NT2/D1 (cell line): Measurements from ENCODE around the gene AUP1.

Experiments used
- DNase-seq: peaks from one replicate; pipeline ENCODE4 v3.0.0-alpha.2; 2011; ENCODE audit warnings: low read depth, low spot score
- H3K27me3 ChIP-seq: 2 replicates; pipeline ENCODE4 v1.6.0; 2011; ENCODE audit warnings: mild to moderate bottlenecking; ENCODE audit not compliant: insufficient read length, insufficient read depth
- H3K36me3 ChIP-seq: 2 replicates; pipeline ENCODE4 v1.6.1; 2011; ENCODE audit warnings: mild to moderate bottlenecking, low read length, mixed read lengths; ENCODE audit not compliant: insufficient read depth, insufficient read length
- H3K4me1 ChIP-seq: 2 replicates; pipeline ENCODE4 v1.5.1; 2011; ENCODE audit not compliant: insufficient read depth, insufficient read length
- H3K4me3 ChIP-seq: 2 replicates; pipeline ENCODE4 v1.5.1; 2011; ENCODE audit warnings: low read depth; ENCODE audit not compliant: insufficient read length
- H3K9ac ChIP-seq: 2 replicates; pipeline ENCODE4 v1.6.0; 2011; ENCODE audit warnings: low read depth; ENCODE audit not compliant: insufficient read length
- H3K9me3 ChIP-seq: 2 replicates; pipeline ENCODE4 v1.5.1; 2011; ENCODE audit warnings: mild to moderate bottlenecking, low read length; ENCODE audit not compliant: insufficient read depth
- SUZ12 ChIP-seq: IDR thresholded peaks from 2 replicates; pipeline ENCODE4 v1.6.1; 2011; ENCODE audit not compliant: insufficient read length, insufficient read depth; ENCODE audit errors: extremely low read depth
- YY1 ChIP-seq: IDR thresholded peaks from 2 replicates; pipeline ENCODE4 v1.6.1; 2011; ENCODE audit not compliant: insufficient read length, insufficient read depth
- ZNF274 ChIP-seq: IDR thresholded peaks from 2 replicates; pipeline ENCODE4 v1.6.1; 2011; ENCODE audit warnings: mild to moderate bottlenecking, low read depth, low read length

The AUP1 gene

DNA sequence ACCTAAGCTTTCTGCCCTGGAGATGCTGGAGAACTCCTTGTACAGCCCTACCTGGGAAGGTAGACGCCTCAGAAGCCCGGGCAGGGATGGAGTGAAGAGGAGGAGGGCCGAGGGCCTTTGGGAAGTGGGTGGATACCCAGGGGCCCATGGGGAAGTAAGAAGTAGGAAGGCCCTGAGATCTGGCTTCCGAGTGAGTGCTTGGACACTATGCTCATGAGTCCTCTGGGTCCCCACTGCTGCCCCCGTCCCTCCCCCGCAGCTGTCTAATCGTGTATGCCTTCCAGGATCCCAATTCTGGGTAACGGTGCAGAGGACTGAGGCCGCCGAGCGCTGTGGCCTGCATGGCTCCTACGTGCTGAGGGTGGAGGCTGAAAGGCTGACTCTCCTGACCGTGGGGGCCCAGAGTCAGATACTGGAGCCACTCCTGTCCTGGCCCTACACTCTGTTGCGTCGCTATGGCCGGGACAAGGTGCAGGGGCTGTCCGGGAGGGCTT lies 26.2 kb upstream of the AUP1 start:
- no peak for TF ChIP-seq SUZ12
- TF ChIP-seq YY1: no peak
- TF ChIP-seq ZNF274: no peak
- peak overlapping the region; percentile 76 for H3K9ac ChIP-seq
- peaks cover 12% of the 10 kb centered on the region for H3K36me3 ChIP-seq
- peaks cover 12% of the 10 kb centered on the region for H3K4me1 ChIP-seq
- H3K27me3 ChIP-seq: peaks cover 31% of the 10 kb centered on the region
- DNase-seq: no peak
- H3K9me3 ChIP-seq: no peaks in the 10 kb centered on the region
- H3K4me3 ChIP-seq: peak overlapping the region; percentile 82

DNA sequence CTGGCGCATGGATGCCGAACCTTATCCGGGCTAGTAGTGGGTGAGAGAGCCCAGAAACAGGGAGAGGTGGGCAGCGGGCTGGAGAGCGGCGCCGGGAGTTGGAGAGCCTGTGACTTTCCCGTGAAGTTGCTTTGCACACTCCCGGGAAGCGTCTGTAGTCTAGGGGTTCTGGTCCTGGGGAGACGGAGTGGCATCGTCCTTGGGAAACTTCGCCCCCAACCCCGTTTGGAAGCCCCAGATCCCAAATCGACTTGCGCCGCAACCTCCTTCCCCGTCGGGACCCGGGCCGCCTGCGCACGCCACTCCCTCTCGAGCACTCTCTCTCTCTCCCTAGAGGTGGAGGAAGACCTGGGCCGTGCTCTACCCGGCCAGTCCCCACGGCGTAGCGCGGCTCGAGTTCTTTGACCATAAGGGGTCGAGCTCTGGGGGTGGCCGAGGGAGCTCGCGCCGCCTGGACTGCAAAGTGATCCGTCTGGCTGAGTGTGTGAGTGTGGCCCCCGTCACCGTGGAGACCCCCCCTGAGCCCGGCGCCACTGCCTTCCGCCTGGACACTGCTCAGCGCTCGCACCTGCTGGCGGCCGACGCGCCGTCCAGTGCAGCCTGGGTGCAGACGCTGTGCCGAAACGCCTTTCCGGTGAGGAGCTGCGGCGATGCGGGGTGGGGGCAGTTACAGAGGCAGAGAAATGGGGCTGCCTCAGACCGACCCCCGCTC lies 25.5 kb upstream of the AUP1 start:
- Histone ChIP-seq H3K27me3 (peaks cover 38% of the 10 kb centered on the region), H3K9ac (peak overlapping the region; percentile 76), H3K9me3 (no peaks in the 10 kb centered on the region), H3K36me3 (peaks cover 14% of the 10 kb centered on the region), H3K4me1 (peaks cover 7% of the 10 kb centered on the region), H3K4me3 (peak overlapping the region; percentile 82)
- TF ChIP-seq YY1: no peak
- no peak for TF ChIP-seq SUZ12
- TF ChIP-seq ZNF274: no peak
- no peak for DNase-seq

- Histone ChIP-seq H3K9ac (peak within 1 kb of the TSS; percentile 76), H3K36me3 (peaks cover 15% of the 10 kb centered on the region), H3K4me1 (peaks cover 7% of the 10 kb centered on the region), H3K27me3 (peaks cover 46% of the 10 kb centered on the region), H3K4me3 (peak within 1 kb of the TSS; percentile 82), H3K9me3 (no peaks in the 10 kb centered on the region)
- no peak for TF ChIP-seq YY1
- no peak for TF ChIP-seq ZNF274
- peak; percentile 73 for DNase-seq
These were observed 24.6 kb upstream of the AUP1 start, which contains the start of the genes DOK1 and LOXL3 for GRCh38 chr2:74553892-74554819. Gene DOK1 (plus strand): TSS chr2:74554720. CDS start chr2:74554755, 35 bp downstream. Gene LOXL3 (minus strand): TSS chr2:74553942. CDS start chr2:74552634, 1,308 bp downstream.

DNA sequence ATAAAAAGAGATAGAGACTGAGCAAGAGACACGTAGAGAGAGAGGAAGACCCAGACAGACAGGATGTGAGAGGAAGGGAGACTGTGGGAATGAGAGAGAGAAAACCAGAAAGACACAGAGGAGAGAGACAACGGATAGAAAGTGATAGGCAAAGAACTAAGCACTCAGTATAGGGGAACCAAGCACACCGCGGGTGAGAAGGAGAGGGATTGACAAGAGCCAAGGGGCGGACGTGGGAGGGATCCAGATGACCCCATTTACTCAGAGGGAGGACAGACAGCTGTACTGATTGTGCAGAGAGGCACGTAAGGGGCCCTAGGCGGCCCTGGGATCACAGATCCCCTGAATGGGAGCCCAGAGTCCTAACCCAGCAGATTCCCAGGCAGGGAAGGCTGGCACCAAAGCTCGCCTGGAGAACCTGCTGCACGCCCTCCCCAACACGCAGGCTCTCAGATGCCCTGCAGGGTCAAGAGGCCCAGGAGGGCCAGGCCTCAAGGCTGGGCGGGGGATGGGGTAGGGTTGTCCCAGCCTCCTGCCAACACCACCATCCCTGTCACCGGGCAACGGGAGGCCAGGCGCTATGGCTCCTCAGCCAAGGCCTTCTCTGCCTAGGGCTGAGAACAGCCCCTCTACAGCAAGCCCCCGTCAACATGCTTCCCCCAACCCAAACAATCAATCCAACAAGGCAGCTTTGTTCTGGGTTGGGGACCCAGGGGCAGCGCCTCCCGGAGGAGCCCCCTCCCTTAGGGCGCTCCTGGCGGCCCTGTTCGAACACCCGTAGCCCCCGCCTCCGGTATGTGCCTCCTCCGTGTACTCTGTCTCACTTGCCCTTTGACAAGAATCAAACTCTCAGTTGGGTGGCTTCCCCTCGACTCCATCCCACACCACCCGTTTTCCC lies 23.7 kb upstream of the AUP1 start:
- no peak for TF ChIP-seq YY1
- TF ChIP-seq SUZ12: no peak
- TF ChIP-seq ZNF274: no peak
- Histone ChIP-seq H3K4me3 (peak overlapping the region; percentile 82), H3K4me1 (peaks cover 7% of the 10 kb centered on the region), H3K9me3 (no peaks in the 10 kb centered on the region), H3K27me3 (peaks cover 55% of the 10 kb centered on the region), H3K36me3 (peaks cover 15% of the 10 kb centered on the region), H3K9ac (peak overlapping the region; percentile 59)
- DNase-seq: no peak

- TF ChIP-seq ZNF274 (no peak), YY1 (no peak), SUZ12 (no peak)
- no peak overlapping the region for H3K9ac ChIP-seq
- peaks cover 15% of the 10 kb centered on the region for H3K36me3 ChIP-seq
- H3K4me3 ChIP-seq: no peak overlapping the region
- DNase-seq: no peak
- peaks cover 64% of the 10 kb centered on the region for H3K27me3 ChIP-seq
- no peaks in the 10 kb centered on the region for H3K9me3 ChIP-seq
- H3K4me1 ChIP-seq: peaks cover 7% of the 10 kb centered on the region
These were observed 22.7 kb upstream of the AUP1 start for GRCh38 chr2:74551942-74552913.

DNA sequence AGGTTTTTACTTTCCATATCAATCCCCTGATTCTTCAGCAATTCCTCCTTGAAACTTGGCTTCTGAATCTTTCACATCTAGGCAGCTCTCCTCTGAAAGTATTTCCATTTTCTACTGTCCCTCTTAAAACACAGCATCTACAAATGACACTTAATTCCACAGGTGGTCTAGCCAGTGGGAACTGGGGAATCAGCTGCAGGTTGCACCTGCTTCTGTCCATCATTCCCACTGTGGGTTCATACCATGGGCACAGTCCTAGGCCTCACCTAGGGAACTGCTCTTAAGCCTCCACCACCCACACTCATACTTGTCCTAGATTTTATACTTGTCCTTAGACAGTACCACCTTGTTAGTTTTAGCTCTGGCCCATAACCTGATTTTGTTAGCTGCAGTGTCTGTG lies 22.0 kb upstream of the AUP1 start:
- TF ChIP-seq SUZ12: no peak
- no peak for TF ChIP-seq ZNF274
- no peak for TF ChIP-seq YY1
- H3K9ac ChIP-seq: no peak overlapping the region
- peaks cover 66% of the 10 kb centered on the region for H3K27me3 ChIP-seq
- peaks cover 7% of the 10 kb centered on the region for H3K4me1 ChIP-seq
- H3K36me3 ChIP-seq: peaks cover 8% of the 10 kb centered on the region
- no peak for DNase-seq
- H3K4me3 ChIP-seq: no peak overlapping the region
- H3K9me3 ChIP-seq: no peaks in the 10 kb centered on the region
